Measurements from ENCODE around the gene CSNK1A1.

GRCh38 chr5:149490599-149491485 is 60.4 kb downstream of the CSNK1A1 start:
- TF ChIP-seq, protein P1, sequence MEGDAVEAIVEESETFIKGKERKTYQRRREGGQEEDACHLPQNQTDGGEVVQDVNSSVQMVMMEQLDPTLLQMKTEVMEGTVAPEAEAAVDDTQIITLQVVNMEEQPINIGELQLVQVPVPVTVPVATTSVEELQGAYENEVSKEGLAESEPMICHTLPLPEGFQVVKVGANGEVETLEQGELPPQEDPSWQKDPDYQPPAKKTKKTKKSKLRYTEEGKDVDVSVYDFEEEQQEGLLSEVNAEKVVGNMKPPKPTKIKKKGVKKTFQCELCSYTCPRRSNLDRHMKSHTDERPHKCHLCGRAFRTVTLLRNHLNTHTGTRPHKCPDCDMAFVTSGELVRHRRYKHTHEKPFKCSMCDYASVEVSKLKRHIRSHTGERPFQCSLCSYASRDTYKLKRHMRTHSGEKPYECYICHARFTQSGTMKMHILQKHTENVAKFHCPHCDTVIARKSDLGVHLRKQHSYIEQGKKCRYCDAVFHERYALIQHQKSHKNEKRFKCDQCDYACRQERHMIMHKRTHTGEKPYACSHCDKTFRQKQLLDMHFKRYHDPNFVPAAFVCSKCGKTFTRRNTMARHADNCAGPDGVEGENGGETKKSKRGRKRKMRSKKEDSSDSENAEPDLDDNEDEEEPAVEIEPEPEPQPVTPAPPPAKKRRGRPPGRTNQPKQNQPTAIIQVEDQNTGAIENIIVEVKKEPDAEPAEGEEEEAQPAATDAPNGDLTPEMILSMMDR (IDR thresholded peaks at IDR 0.05), result no peak
- no peak for TF ChIP-seq MAZ (IDR thresholded peaks at IDR 0.05; ENCODE audit: borderline replicate concordance, low read depth, low read length)
- no peak for TF ChIP-seq PHF8 (IDR thresholded peaks at IDR 0.05; ENCODE audit: borderline replicate concordance, low read depth)
- no peak for TF ChIP-seq CHD2 (IDR thresholded peaks at IDR 0.05; ENCODE audit: low read length, partially characterized antibody)
- TF ChIP-seq POLR2A (IDR thresholded peaks at IDR 0.05; ENCODE audit: low read length), result no peak
- TF ChIP-seq, protein P2, sequence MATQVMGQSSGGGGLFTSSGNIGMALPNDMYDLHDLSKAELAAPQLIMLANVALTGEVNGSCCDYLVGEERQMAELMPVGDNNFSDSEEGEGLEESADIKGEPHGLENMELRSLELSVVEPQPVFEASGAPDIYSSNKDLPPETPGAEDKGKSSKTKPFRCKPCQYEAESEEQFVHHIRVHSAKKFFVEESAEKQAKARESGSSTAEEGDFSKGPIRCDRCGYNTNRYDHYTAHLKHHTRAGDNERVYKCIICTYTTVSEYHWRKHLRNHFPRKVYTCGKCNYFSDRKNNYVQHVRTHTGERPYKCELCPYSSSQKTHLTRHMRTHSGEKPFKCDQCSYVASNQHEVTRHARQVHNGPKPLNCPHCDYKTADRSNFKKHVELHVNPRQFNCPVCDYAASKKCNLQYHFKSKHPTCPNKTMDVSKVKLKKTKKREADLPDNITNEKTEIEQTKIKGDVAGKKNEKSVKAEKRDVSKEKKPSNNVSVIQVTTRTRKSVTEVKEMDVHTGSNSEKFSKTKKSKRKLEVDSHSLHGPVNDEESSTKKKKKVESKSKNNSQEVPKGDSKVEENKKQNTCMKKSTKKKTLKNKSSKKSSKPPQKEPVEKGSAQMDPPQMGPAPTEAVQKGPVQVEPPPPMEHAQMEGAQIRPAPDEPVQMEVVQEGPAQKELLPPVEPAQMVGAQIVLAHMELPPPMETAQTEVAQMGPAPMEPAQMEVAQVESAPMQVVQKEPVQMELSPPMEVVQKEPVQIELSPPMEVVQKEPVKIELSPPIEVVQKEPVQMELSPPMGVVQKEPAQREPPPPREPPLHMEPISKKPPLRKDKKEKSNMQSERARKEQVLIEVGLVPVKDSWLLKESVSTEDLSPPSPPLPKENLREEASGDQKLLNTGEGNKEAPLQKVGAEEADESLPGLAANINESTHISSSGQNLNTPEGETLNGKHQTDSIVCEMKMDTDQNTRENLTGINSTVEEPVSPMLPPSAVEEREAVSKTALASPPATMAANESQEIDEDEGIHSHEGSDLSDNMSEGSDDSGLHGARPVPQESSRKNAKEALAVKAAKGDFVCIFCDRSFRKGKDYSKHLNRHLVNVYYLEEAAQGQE (IDR thresholded peaks at IDR 0.05), result no peak
- TF ChIP-seq CEBPB (IDR thresholded peaks at IDR 0.05), result no peak
- no peak for TF ChIP-seq JUN (IDR thresholded peaks at IDR 0.05)
- no peak for TF ChIP-seq RFX5 (IDR thresholded peaks at IDR 0.05)
- TF ChIP-seq, protein P3, sequence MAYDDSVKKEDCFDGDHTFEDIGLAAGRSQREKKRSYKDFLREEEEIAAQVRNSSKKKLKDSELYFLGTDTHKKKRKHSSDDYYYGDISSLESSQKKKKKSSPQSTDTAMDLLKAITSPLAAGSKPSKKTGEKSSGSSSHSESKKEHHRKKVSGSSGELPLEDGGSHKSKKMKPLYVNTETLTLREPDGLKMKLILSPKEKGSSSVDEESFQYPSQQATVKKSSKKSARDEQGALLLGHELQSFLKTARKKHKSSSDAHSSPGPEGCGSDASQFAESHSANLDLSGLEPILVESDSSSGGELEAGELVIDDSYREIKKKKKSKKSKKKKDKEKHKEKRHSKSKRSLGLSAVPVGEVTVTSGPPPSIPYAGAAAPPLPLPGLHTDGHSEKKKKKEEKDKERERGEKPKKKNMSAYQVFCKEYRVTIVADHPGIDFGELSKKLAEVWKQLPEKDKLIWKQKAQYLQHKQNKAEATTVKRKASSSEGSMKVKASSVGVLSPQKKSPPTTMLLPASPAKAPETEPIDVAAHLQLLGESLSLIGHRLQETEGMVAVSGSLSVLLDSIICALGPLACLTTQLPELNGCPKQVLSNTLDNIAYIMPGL (CRISPR knock-in tag; IDR thresholded peaks at IDR 0.05; ENCODE audit: borderline replicate concordance), result no peak
- TF ChIP-seq MYC (IDR thresholded peaks at IDR 0.05; ENCODE audit: borderline replicate concordance, low read length), result no peak
- no peak for TF ChIP-seq KDM5A (IDR thresholded peaks at IDR 0.05)
- no peak for TF ChIP-seq USF2 (IDR thresholded peaks at IDR 0.05)

Measured in A549 (cell line).